RWPE1 (cell line): ENCODE measurements around the gene CPLX4.

Experiments used
- CTCF ChIA-PET: fragments of 350-600 bp; sonication (Branson Sonifier 250); formaldehyde crosslinking; extraction: SDS; loops from one replicate; lab custom pipeline; 2021; lab: Yijun Ruan, JAX
- POLR2A ChIA-PET: fragments of 400-600 bp; formaldehyde crosslinking; extraction: SDS; loops from one replicate; lab custom pipeline; 2020; ENCODE audit warnings: antibody characterized with exemption; ENCODE audit not compliant: low non-redundant PET; lab: Yijun Ruan, JAX
- DNase-seq: peaks from one replicate; pipeline ENCODE4 v3.0.0; 2012; ENCODE audit warnings: low spot score
- H3K27ac ChIP-seq: fragments of 450-650 bp; 2 replicates; pipeline ENCODE4 v1.5.1; 2017
- CTCF ChIP-seq: fragments of 450-650 bp; conservative IDR thresholded peaks from 2 replicates; pipeline ENCODE4 v1.5.1; 2017; ENCODE audit warnings: low read depth, mild to moderate bottlenecking

Gene CPLX4

GRCh38 chr18:59303656-59304195 is 14.7 kb downstream of the CPLX4 start:
- ChIA-PET CTCF (interaction anchor here (0.7 to 1.5 kb wide), 2 partner anchors 55 to 99 kb away, joined by 5 to 8 read pairs; no protein-coding TSS in a partner anchor), POLR2A (no interaction called here)
- DNase-seq: no peak
- H3K27ac ChIP-seq: no peak overlapping the region
- no peak for TF ChIP-seq CTCF

- ChIA-PET POLR2A (no interaction called here), CTCF (interaction anchor here (0.6 to 1.5 kb wide), 3 partner anchors 13 to 1802 kb away, joined by 3 to 8 read pairs (median 3); no protein-coding TSS in a partner anchor)
- TF ChIP-seq CTCF: no peak
- no peak for DNase-seq
- H3K27ac ChIP-seq: no peak overlapping the region
Observed at GRCh38 chr18:59303006-59303405, 15.4 kb downstream of the CPLX4 start.

- DNase-seq: no peak
Observed at GRCh38 chr18:59301929-59302328, 16.5 kb downstream of the CPLX4 start.

GRCh38 chr18:59300676-59301285 is 17.7 kb downstream of the CPLX4 start:
- no peak overlapping the region for H3K27ac ChIP-seq
- TF ChIP-seq CTCF: no peak
- DNase-seq: peak; percentile 36
- ChIA-PET CTCF (interaction anchor here (1.2 kb wide), 1 partner anchor 22 kb away, joined by 3 read pairs; no protein-coding TSS in a partner anchor), POLR2A (no interaction called here)

More at GRCh38 chr18:59301929-59302328, 16.5 kb downstream of the CPLX4 start:
- CTCF ChIA-PET: no interaction called here
- H3K27ac ChIP-seq: no peak overlapping the region
- no peak for TF ChIP-seq CTCF
- POLR2A ChIA-PET: no interaction called here

GRCh38 chr18:59298871-59299270 is 19.6 kb downstream of the CPLX4 start:
- H3K27ac ChIP-seq: no peak overlapping the region
- ChIA-PET CTCF (no interaction called here), POLR2A (no interaction called here)
- no peak for TF ChIP-seq CTCF
- DNase-seq: no peak

- no peak for TF ChIP-seq CTCF
- no peak for DNase-seq
- CTCF ChIA-PET: no interaction called here
- POLR2A ChIA-PET: no interaction called here
- H3K27ac ChIP-seq: no peak overlapping the region
Observed at GRCh38 chr18:59293317-59293716, 25.1 kb downstream of the CPLX4 start.
